SKM-1 (cell line): Measurements from ENCODE around the gene GABRB1.

Source experiments
- DNase-seq: peaks from one replicate; lab custom pipeline; 2025; ENCODE audit not compliant: unreplicated experiment; lab: John Stamatoyannopoulos, UW

The GABRB1 gene

GRCh38 chr4:47031011-47031678 lies at the start of gene GABRB1:
Gene GABRB1 (plus strand): TSS chr4:47031567.
- DNase-seq: no peak

GRCh38 chr4:46984781-46985180 lies 46.6 kb upstream of the GABRB1 start:
- no peak for DNase-seq

GRCh38 chr4:46986922-46987638 lies 44.3 kb upstream of the GABRB1 start:
- DNase-seq: no peak

DNA sequence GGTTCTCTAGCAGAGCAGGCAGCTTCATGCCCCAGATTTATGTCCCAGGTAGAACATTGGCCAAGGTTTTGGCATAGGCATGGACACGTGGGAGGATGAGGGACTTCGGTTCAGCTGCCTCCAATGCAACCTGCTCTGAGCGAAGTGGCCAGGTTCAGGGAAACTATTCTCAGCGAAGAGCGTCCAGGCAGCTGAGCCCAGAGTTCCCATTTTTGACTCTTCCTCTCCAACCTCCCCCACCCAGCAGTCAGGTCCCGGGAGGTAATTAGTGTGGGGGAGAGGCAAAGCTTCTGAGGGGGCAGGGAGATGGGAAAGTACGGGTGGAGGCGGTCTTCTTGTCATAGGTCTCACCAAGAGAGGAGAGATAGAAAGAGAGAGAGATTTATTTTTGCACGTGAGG lies 39.0 kb upstream of the GABRB1 start:
- no peak for DNase-seq

- no peak for DNase-seq
These were observed 38.0 kb upstream of the GABRB1 start, which contains the start of gene GABRA4 for GRCh38 chr4:46993075-46994006. Gene GABRA4 (minus strand): TSS chr4:46993581. CDS start chr4:46993424, 157 bp downstream.

DNA sequence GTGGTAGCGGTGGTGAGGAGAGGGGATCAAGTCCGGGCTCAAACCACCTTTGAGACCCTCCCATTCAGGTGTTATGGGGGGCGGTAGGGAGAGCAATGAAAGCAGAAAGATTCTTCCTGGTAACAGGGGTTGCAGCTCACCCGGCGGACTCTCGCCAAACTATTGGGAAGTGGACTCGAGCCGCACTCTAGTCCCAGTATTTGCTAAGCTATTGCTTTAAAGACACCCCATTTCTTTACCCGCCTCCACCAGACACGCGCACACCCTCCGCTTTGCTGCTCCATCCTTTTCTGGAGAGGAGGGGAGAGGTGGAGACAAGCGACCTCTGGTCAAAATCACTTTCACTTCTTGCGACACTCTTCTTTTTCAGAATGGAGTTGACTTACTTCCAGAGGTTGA lies 37.4 kb upstream of the GABRB1 start:
- no peak for DNase-seq

DNA sequence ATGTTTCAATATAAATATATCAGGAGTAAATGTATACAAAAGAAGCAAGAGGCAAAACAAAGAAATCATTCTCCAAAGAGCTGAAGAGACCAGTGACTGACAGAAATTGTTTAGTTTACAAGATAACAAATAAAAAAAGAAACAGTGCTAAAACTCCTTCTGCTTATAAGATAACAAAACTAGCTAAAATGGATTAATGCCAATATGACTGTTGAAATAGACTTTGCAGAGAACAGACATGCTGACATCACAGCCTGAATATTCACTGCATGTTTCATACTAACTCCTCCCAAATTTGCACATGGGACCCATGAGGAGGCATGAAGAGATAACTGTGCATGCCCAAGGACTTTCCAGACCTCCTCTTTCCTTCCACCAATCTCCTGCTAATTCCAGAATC lies 31.8 kb upstream of the GABRB1 start:
- no peak for DNase-seq

DNA sequence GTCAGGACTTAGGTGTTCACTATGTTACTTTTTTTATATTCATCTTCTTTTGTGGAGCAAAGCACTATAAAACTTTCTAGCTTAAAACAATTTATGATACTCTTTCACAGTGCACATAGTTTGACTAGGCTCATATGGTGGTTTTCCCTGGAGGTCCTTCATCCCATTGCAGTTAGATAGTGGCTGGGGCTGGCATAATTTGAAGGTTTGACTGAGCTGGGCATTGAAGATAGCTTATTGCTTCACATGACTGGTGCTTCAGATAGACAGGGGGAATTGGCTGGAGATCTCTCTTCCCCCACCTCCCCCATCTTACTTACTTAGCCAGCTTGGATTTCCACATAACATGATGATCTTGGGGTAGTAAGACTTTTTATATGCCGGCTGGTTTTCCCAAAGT lies 31.0 kb upstream of the GABRB1 start:
- DNase-seq: no peak

- no peak for DNase-seq
These were observed 28.8 kb upstream of the GABRB1 start for GRCh38 chr4:47002580-47002979.

- DNase-seq: no peak
These were observed 20.9 kb upstream of the GABRB1 start for GRCh38 chr4:47010347-47010911.

DNA sequence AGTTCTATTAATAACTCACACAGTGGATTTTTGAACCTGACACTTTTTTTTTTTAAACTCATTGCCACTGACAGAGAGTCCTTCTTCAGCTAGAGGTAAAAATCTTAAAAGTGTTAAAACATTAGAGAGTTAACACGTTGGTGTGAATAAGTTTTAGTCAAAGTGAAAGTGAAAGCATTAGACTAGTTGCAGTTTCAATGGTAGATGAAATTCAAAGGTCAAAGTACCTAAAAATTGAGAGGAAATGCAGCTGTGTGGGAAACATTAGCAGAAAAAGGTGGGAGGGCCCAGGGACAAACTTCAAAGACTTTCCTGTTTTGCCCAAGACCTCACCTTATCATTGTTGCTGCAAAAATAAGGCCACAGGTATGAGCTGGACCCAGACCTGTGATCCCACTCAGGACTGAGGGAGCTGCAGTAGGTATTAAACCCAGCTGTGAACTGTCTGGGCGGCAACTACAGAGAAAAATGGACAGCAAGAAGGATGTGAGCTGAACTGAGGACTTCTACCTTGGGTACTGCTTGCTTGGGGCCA lies 20.4 kb upstream of the GABRB1 start:
- no peak for DNase-seq

- no peak for DNase-seq
These were observed 18.7 kb upstream of the GABRB1 start for GRCh38 chr4:47012676-47013075.

DNA sequence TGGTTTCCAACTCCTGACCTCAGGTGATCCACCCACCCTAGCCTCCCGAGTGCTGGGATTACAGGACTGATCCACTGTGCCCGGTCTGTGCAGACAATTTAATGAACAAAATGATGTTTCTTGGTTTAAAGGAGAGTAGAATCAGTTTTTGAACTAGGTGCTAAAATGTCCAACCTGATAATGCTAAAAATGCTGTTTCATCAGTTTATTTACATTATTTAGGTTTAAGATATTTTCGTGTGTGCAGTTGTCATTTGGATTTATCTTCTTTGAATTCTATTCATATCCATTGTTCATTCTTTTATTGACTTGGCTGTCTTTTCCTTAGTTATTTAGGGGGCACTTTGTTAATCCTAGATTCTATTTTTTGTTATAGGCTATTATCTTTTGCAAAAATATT lies 18.0 kb upstream of the GABRB1 start:
- no peak for DNase-seq

DNA sequence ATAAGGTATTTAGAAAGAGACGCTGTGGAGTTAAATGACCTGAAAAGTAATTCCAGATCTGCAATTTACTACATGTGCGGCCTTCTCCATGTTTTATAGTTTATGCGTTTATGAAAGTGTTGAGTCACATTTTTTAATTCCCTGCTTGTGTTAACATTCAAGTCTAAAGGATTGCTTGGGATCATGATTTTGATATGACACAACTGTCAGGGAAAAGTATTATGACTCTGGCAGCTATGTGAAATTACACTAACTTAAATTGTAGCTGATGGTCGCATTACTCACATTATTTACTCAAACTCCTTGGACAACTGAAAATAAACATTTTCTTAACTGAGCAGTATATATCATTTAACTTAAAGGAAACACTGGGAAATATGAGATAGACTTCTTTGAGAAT lies 14.3 kb upstream of the GABRB1 start:
- no peak for DNase-seq

- DNase-seq: no peak
These were observed 13.9 kb upstream of the GABRB1 start for GRCh38 chr4:47017494-47017893.

GRCh38 chr4:47031751-47032404 lies 511 bp downstream of the GABRB1 start:
- DNase-seq: no peak

GRCh38 chr4:47032405-47033106 lies 1.2 kb downstream of the GABRB1 start:
- peak; percentile 72 for DNase-seq

- no peak for DNase-seq
These were observed 6.9 kb downstream of the GABRB1 start for GRCh38 chr4:47038263-47038662.

DNA sequence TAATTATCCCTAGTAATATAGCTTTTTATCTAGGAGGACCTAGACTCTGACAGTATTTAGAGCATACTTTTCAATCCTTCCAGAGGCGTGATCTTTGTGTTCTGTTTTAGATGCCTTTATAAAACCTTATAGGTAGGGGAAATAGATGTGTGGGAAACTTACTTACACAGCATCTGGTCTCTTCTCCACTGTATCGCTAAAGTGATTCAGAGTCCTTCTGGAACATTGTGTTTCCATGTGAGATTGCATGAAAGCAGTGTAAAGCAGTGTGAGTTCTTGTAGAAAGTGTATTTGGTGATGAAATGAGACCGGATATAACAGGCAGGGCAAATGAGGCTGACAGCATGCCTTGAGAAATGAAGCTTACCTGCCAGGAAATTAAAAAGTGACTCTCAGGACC lies 9.5 kb downstream of the GABRB1 start:
- DNase-seq: no peak

GRCh38 chr4:47043821-47044220 lies 12.5 kb downstream of the GABRB1 start:
- DNase-seq: no peak
